Esophagus (tissue), 2 donors: ENCODE results near the gene IL15RA. TPM values are rescaled to one million over a fixed set of nuclear protein-coding genes. Genes with fewer than 3 reads are reported as not detected.

ENCODE experiments used
- H3K27ac ChIP-seq, 2 donors: one replicate each; pipeline ENCODE4 v1.5.1; 2013; ENCODE audit warnings: low read depth in 2 of 2, mild to moderate bottlenecking in 2 of 2, inconsistent platforms in 1 of 2, low read length in 1 of 2, moderate library complexity in 1 of 2
- H3K27me3 ChIP-seq, 2 donors: one replicate each; pipeline ENCODE4 v1.6.1; 2013; ENCODE audit warnings: low read length in 2 of 2, control low read depth in 1 of 2, mild to moderate bottlenecking in 1 of 2; ENCODE audit not compliant: insufficient read depth in 2 of 2, control insufficient read depth in 1 of 2
- H3K36me3 ChIP-seq, 2 donors: one replicate each; pipeline ENCODE4 v1.6.1; 2013; ENCODE audit warnings: low read length in 1 of 2; ENCODE audit not compliant: control insufficient read depth in 2 of 2, insufficient read depth in 2 of 2
- H3K4me1 ChIP-seq, 2 donors: one replicate each; pipeline ENCODE4 v1.6.1; 2013; ENCODE audit warnings: low read length in 1 of 2; ENCODE audit not compliant: control insufficient read depth in 2 of 2, insufficient read depth in 2 of 2
- H3K4me3 ChIP-seq, 2 donors: one replicate each; pipeline ENCODE4 v1.5.1; 2013; ENCODE audit warnings: low read length in 2 of 2, mild to moderate bottlenecking in 2 of 2, low read depth in 1 of 2, moderate library complexity in 1 of 2
- H3K9me3 ChIP-seq, 2 donors: one replicate each; pipeline ENCODE4 v1.6.1; 2013; ENCODE audit warnings: mild to moderate bottlenecking in 2 of 2, low read depth in 1 of 2, low read length in 1 of 2, moderate library complexity in 1 of 2; ENCODE audit not compliant: control insufficient read depth in 2 of 2, insufficient read depth in 1 of 2
- WGBS, 2 donors: extraction: QIAGEN DNeasy Blood & Tissue Kit; methylation state at CpG; one replicate each; pipeline ENCODE4 v1.1.7; 2013; 5-methylcytosine and 5-hydroxymethylcytosine counted together
- polyA plus RNA-seq, 2 donors: library from polyadenylated mRNA; stranded (reverse); fragments of 200-250 nt; gene quantifications; one replicate each; pipeline ENCODE4 v1.2.3, GENCODE V29; 2013
- donor health status: healthy with polysubstance abuse.
- donor health status: Bipolar disorder and iron deficiency.

Gene IL15RA
- polyA plus RNA-seq, 2 donors, result 2.5 to 6.4 TPM

- Histone ChIP-seq H3K9me3 (no peaks in the 10 kb centered on the region), H3K27ac (no peak overlapping the region), H3K4me3 (no peak overlapping the region), H3K36me3 (no peaks in the 10 kb centered on the region), H3K27me3 (no peaks in the 10 kb centered on the region), H3K4me1 (peaks cover 0 to 4% of the 10 kb centered on the region in 2 donors)
- WGBS, 2 donors, result 79 to 95% methylated on average over 4 of the region's 4 CpGs
Observed at GRCh38 chr10:5973069-5973468, 4.3 kb downstream of the IL15RA start.

GRCh38 chr10:5971886-5972285, 5.5 kb downstream of the IL15RA start:
- no peaks in the 10 kb centered on the region for H3K27me3 ChIP-seq
- 52 to 64% methylated on average over 4 of the region's 4 CpGs for WGBS, 2 donors
- H3K36me3 ChIP-seq, result no peaks in the 10 kb centered on the region
- no peaks in the 10 kb centered on the region for H3K9me3 ChIP-seq
- peak overlapping the region; percentile 83 to 84 for H3K27ac ChIP-seq
- no peak overlapping the region for H3K4me3 ChIP-seq
- peaks cover 0 to 2% of the 10 kb centered on the region in 2 donors for H3K4me1 ChIP-seq

- no peaks in the 10 kb centered on the region for H3K27me3 ChIP-seq
- 28 to 43% methylated on average over 8 of the region's 8 CpGs for WGBS, 2 donors
- peaks cover 0 to 2% of the 10 kb centered on the region in 2 donors for H3K4me1 ChIP-seq
- peak overlapping the region; percentile 83 to 84 for H3K27ac ChIP-seq
- H3K4me3 ChIP-seq, result peak overlapping the region in 1 of 2 donors; percentile 7
- no peaks in the 10 kb centered on the region for H3K36me3 ChIP-seq
- H3K9me3 ChIP-seq, result no peaks in the 10 kb centered on the region
Observed at GRCh38 chr10:5971315-5971832, 6.0 kb downstream of the IL15RA start.

- WGBS, 2 donors, result 83 to 91% methylated on average over 3 of the region's 3 CpGs
- Histone ChIP-seq H3K36me3 (no peaks in the 10 kb centered on the region), H3K4me3 (no peak overlapping the region), H3K4me1 (no peaks in the 10 kb centered on the region), H3K27ac (peak overlapping the region; percentile 30 to 37), H3K9me3 (no peaks in the 10 kb centered on the region), H3K27me3 (no peaks in the 10 kb centered on the region)
Observed at GRCh38 chr10:5970527-5970926, 6.8 kb downstream of the IL15RA start.

- WGBS, 2 donors, result 75 to 93% methylated on average over 2 of the region's 2 CpGs
- Histone ChIP-seq H3K36me3 (peaks cover 0 to 1% of the 10 kb centered on the region in 2 donors), H3K4me1 (no peaks in the 10 kb centered on the region), H3K4me3 (no peak overlapping the region), H3K9me3 (no peaks in the 10 kb centered on the region), H3K27me3 (no peaks in the 10 kb centered on the region), H3K27ac (no peak overlapping the region)
Observed at GRCh38 chr10:5970066-5970465, 7.3 kb downstream of the IL15RA start.

- no peaks in the 10 kb centered on the region for H3K4me1 ChIP-seq
- no peak overlapping the region for H3K4me3 ChIP-seq
- H3K9me3 ChIP-seq, result no peaks in the 10 kb centered on the region
- 90 to 92% methylated on average over 9 of the region's 9 CpGs for WGBS, 2 donors
- no peaks in the 10 kb centered on the region for H3K27me3 ChIP-seq
- no peak overlapping the region for H3K27ac ChIP-seq
- peaks cover 0 to 2% of the 10 kb centered on the region in 2 donors for H3K36me3 ChIP-seq
Observed at GRCh38 chr10:5968681-5969453, 8.5 kb downstream of the IL15RA start.

- H3K9me3 ChIP-seq, result no peaks in the 10 kb centered on the region
- H3K27me3 ChIP-seq, result no peaks in the 10 kb centered on the region
- WGBS, 2 donors, result 94 to 96% methylated on average over 5 of the region's 5 CpGs
- no peak overlapping the region for H3K27ac ChIP-seq
- peaks cover under 1 to 5% of the 10 kb centered on the region in 2 donors for H3K36me3 ChIP-seq
- no peaks in the 10 kb centered on the region for H3K4me1 ChIP-seq
- H3K4me3 ChIP-seq, result no peak overlapping the region
Observed at GRCh38 chr10:5968037-5968680, 9.2 kb downstream of the IL15RA start.

GRCh38 chr10:5965266-5965665, 12.1 kb downstream of the IL15RA start:
- Histone ChIP-seq H3K27ac (no peak overlapping the region), H3K36me3 (peaks cover 5 to 22% of the 10 kb centered on the region in 2 donors), H3K4me3 (no peak overlapping the region), H3K4me1 (no peaks in the 10 kb centered on the region), H3K27me3 (no peaks in the 10 kb centered on the region), H3K9me3 (no peaks in the 10 kb centered on the region)
- 77 to 91% methylated on average over 8 of the region's 8 CpGs for WGBS, 2 donors

GRCh38 chr10:5964736-5965135, 12.6 kb downstream of the IL15RA start:
- Histone ChIP-seq H3K9me3 (no peaks in the 10 kb centered on the region), H3K27me3 (no peaks in the 10 kb centered on the region), H3K36me3 (peaks cover 5 to 28% of the 10 kb centered on the region in 2 donors), H3K4me3 (no peak overlapping the region), H3K4me1 (no peaks in the 10 kb centered on the region), H3K27ac (no peak overlapping the region)
- WGBS, 2 donors, result 92 to 94% methylated on average over 13 of the region's 13 CpGs
